Uterus (tissue), 4 donors: Measurements from ENCODE around the gene DNAL1. TPM values are rescaled to one million over a fixed set of nuclear protein-coding genes. Genes with fewer than 3 reads are reported as not detected.
"Not testable (repeated sequence)": the region's sequence is repeated elsewhere in the genome, so short reads cannot be mapped to it uniquely, and the experiment has no call there.

Experiments used
- DNase-seq, 2 donors: peaks; one replicate each; pipeline ENCODE4 v3.0.0-alpha.2; 2019 to 2020
- H3K27ac ChIP-seq, 2 donors: fragments of 200-600 bp; sonication (generic); 1 replicate in 1 of 2; 2 replicates in 1 of 2; pipeline ENCODE4 v1.5.1; 2016 to 2018
- H3K27me3 ChIP-seq, 2 donors: fragments of 200-600 bp; sonication (generic); one replicate each; pipeline ENCODE4 v1.5.1; 2018 to 2019; ENCODE audit warnings: control low read depth in 1 of 2
- H3K36me3 ChIP-seq, 2 donors: fragments of 200-600 bp; sonication (generic); one replicate each; pipeline ENCODE4 v1.5.1; 2019; ENCODE audit warnings: control low read depth in 1 of 2
- H3K4me1 ChIP-seq, 2 donors: fragments of 200-600 bp; sonication (generic); one replicate each; pipeline ENCODE4 v1.5.1; 2018 to 2019; ENCODE audit warnings: control low read depth in 1 of 2
- H3K4me3 ChIP-seq, 2 donors: fragments of 200-600 bp; sonication (generic); 1 replicate in 1 of 2; 2 replicates in 1 of 2; pipeline ENCODE4 v1.5.1; 2018 to 2019; ENCODE audit warnings: mild to moderate bottlenecking in 1 of 2
- H3K9me3 ChIP-seq, 2 donors: fragments of 200-600 bp; sonication (generic); one replicate each; pipeline ENCODE4 v1.5.1; 2019; ENCODE audit warnings: control low read depth in 1 of 2
- CTCF ChIP-seq, 4 experiments: fragments of 200-600 bp in 2 of 4; fragments of 450-650 bp in 2 of 4; sonication (generic) in 2 of 4; IDR thresholded peaks; one replicate each; pipeline ENCODE4 v1.5.1; 2016 to 2019; ENCODE audit warnings: antibody characterized with exemption in 4 of 4, mild to moderate bottlenecking in 2 of 4, moderate library complexity in 1 of 4
- POLR2A ChIP-seq, 2 donors: fragments of 450-650 bp; IDR thresholded peaks; one replicate each; pipeline ENCODE4 v1.6.1; 2016; ENCODE audit warnings: antibody characterized with exemption in 2 of 2, mild to moderate bottlenecking in 1 of 2, moderate library complexity in 1 of 2
- intact Hi-C: fragments of 100-400 bp; cut with DNase I; formaldehyde crosslinking; loops from one replicate; pipeline ENCODE4 v1.15.1; 2023; ENCODE audit warnings: low total_unique reads
- total RNA-seq, 4 donors: library from RNA; depleted of rRNA in 3 of 4; stranded (reverse); fragments of >200 nt in 3 of 4; gene quantifications; one replicate each; pipeline versions ENCODE4 v1.1.0 to v1.2.4, GENCODE V29; 2014 to 2023
- donor health status: DM: yes; HTN: yes; CAD: no.

DNAL1 gene
- total RNA-seq, 4 donors from 2014 or later, result 2.0 to 29.7 (median 23.3) TPM

GRCh38 chr14:73630009-73630780 lies 14.6 kb upstream of the DNAL1 start:
- Histone ChIP-seq H3K27ac (no peak overlapping the region), H3K36me3 (no peaks in the 10 kb centered on the region), H3K4me3 (no peak overlapping the region), H3K9me3 (no peaks in the 10 kb centered on the region), H3K4me1 (no peaks in the 10 kb centered on the region), H3K27me3 (no peaks in the 10 kb centered on the region)
- TF ChIP-seq CTCF (IDR thresholded peaks at IDR 0.05) (no peak), POLR2A (IDR thresholded peaks at IDR 0.05) (no peak)
- DNase-seq, result no peak
- intact Hi-C loops, result loop anchor here (10.0 kb wide), 1 partner anchor 115 kb away; no protein-coding TSS in a partner anchor

GRCh38 chr14:73633116-73634010 lies 11.4 kb upstream of the DNAL1 start:
- H3K4me1 ChIP-seq, result no peaks in the 10 kb centered on the region

GRCh38 chr14:73634011-73634833 lies 10.6 kb upstream of the DNAL1 start:
- no peaks in the 10 kb centered on the region for H3K36me3 ChIP-seq
- TF ChIP-seq POLR2A (IDR thresholded peaks at IDR 0.05) (no peak), CTCF (IDR thresholded peaks at IDR 0.05) (peak; percentile 25 to 62 (median 50))
- H3K9me3 ChIP-seq, result no peaks in the 10 kb centered on the region
- intact Hi-C loops, result loop anchor here (10.0 kb wide), 1 partner anchor 119 kb away; no protein-coding TSS in a partner anchor
- peak overlapping the region; percentile 57 to 61 for H3K27ac ChIP-seq
- no peaks in the 10 kb centered on the region for H3K4me1 ChIP-seq
- H3K27me3 ChIP-seq, result no peaks in the 10 kb centered on the region
- H3K4me3 ChIP-seq, result peak overlapping the region; percentile 54
- peak; percentile 27 to 58 for DNase-seq

More at GRCh38 chr14:73633116-73634010, 11.4 kb upstream of the DNAL1 start:
- Histone ChIP-seq H3K9me3 (no peaks in the 10 kb centered on the region), H3K27me3 (no peaks in the 10 kb centered on the region), H3K4me3 (peak overlapping the region; percentile 54), H3K27ac (peak overlapping the region; percentile 57 to 61), H3K36me3 (no peaks in the 10 kb centered on the region)
- TF ChIP-seq CTCF (IDR thresholded peaks at IDR 0.05) (peak; percentile 79 to 89 (median 83)), POLR2A (IDR thresholded peaks at IDR 0.05) (no peak)
- intact Hi-C loops, result loop anchor here (10.0 kb wide), 1 partner anchor 119 kb away; no protein-coding TSS in a partner anchor
- peak; percentile 59 to 64 for DNase-seq

GRCh38 chr14:73636355-73636754 lies 8.4 kb upstream of the DNAL1 start:
- not testable (repeated sequence) for DNase-seq, H3K36me3 ChIP-seq, H3K27me3 ChIP-seq, H3K27ac ChIP-seq, H3K4me3 ChIP-seq, H3K9me3 ChIP-seq, H3K4me1 ChIP-seq
- intact Hi-C loops, result loop anchor here (10.0 kb wide), 1 partner anchor 122 kb away; no protein-coding TSS in a partner anchor

- no peaks in the 10 kb centered on the region for H3K27me3 ChIP-seq
- H3K4me3 ChIP-seq, result no peak overlapping the region
- H3K27ac ChIP-seq, result no peak overlapping the region
- no peak for DNase-seq
- H3K36me3 ChIP-seq, result no peaks in the 10 kb centered on the region
- no peaks in the 10 kb centered on the region for H3K9me3 ChIP-seq
- intact Hi-C loops, result loop anchor here (10.0 kb wide), 1 partner anchor 123 kb away; no protein-coding TSS in a partner anchor
- TF ChIP-seq POLR2A (IDR thresholded peaks at IDR 0.05), result no peak
- no peak for TF ChIP-seq CTCF (IDR thresholded peaks at IDR 0.05)
- H3K4me1 ChIP-seq, result no peaks in the 10 kb centered on the region
Observed at GRCh38 chr14:73637830-73638229, 7.0 kb upstream of the DNAL1 start.
